GM12801 (cell line): ENCODE data around the gene ASB18.

Source experiments
- CTCF ChIP-seq: IDR thresholded peaks from one replicate; pipeline ENCODE4 v1.5.1; 2011; ENCODE audit warnings: control low read depth; ENCODE audit not compliant: insufficient read length; ENCODE audit errors: extremely low read depth

The ASB18 gene

GRCh38 chr2:236219411-236219810, 44.8 kb downstream of the ASB18 start:
- no peak for TF ChIP-seq CTCF

- TF ChIP-seq CTCF, result no peak
Measured at GRCh38 chr2:236217926-236218325, 46.3 kb downstream of the ASB18 start.

GRCh38 chr2:236216711-236217110, 47.5 kb downstream of the ASB18 start:
- no peak for TF ChIP-seq CTCF

GRCh38 chr2:236215761-236216333, 48.4 kb downstream of the ASB18 start:
- no peak for TF ChIP-seq CTCF

GRCh38 chr2:236215196-236215595, 49.0 kb downstream of the ASB18 start:
- no peak for TF ChIP-seq CTCF

- no peak for TF ChIP-seq CTCF
Measured at GRCh38 chr2:236214376-236214995, 49.7 kb downstream of the ASB18 start.

GRCh38 chr2:236211296-236211695, 52.9 kb downstream of the ASB18 start:
- TF ChIP-seq CTCF, result no peak
